Activated T-cell treated with anti-CD3 and anti-CD28 coated beads for 24 hours (primary cell): Measurements from ENCODE around the gene TMEM17.

Source experiments
- DNase-seq: peaks from one replicate; pipeline ENCODE4 v3.0.0-alpha.2; 2020; ENCODE audit warnings: low read depth

TMEM17 gene

GRCh38 chr2:62511636-62512035 is 5.6 kb upstream of the TMEM17 start:
- no peak for DNase-seq

- DNase-seq: no peak
Measured at GRCh38 chr2:62506421-62506750, 391 bp upstream of the TMEM17 start.

- DNase-seq: no peak
Measured at GRCh38 chr2:62505109-62505749, 766 bp downstream of the TMEM17 start.

- no peak for DNase-seq
Measured at GRCh38 chr2:62504657-62505056, 1.3 kb downstream of the TMEM17 start.

GRCh38 chr2:62501794-62502500 is 4.0 kb downstream of the TMEM17 start:
- no peak for DNase-seq

- no peak for DNase-seq
Measured at GRCh38 chr2:62501069-62501468, 4.9 kb downstream of the TMEM17 start.

GRCh38 chr2:62499430-62500060 is 6.5 kb downstream of the TMEM17 start:
- no peak for DNase-seq

GRCh38 chr2:62498739-62499138 is 7.3 kb downstream of the TMEM17 start:
- DNase-seq: no peak

- no peak for DNase-seq
Measured at GRCh38 chr2:62495761-62496160, 10.2 kb downstream of the TMEM17 start.

GRCh38 chr2:62492048-62492447 is 13.9 kb downstream of the TMEM17 start:
- no peak for DNase-seq

- DNase-seq: no peak
Measured at GRCh38 chr2:62489702-62490101, 16.3 kb downstream of the TMEM17 start.

GRCh38 chr2:62489162-62489561 is 16.8 kb downstream of the TMEM17 start:
- no peak for DNase-seq

GRCh38 chr2:62486439-62486765 is 19.6 kb downstream of the TMEM17 start:
- no peak for DNase-seq

- no peak for DNase-seq
Measured at GRCh38 chr2:62485761-62486438, 20.1 kb downstream of the TMEM17 start.

- no peak for DNase-seq
Measured at GRCh38 chr2:62482558-62483352, 23.2 kb downstream of the TMEM17 start.

GRCh38 chr2:62479917-62480316 is 26.1 kb downstream of the TMEM17 start:
- no peak for DNase-seq

- no peak for DNase-seq
Measured at GRCh38 chr2:62478093-62478580, 27.9 kb downstream of the TMEM17 start.

GRCh38 chr2:62477573-62477972 is 28.4 kb downstream of the TMEM17 start:
- DNase-seq: no peak

- no peak for DNase-seq
Measured at GRCh38 chr2:62475172-62476011, 30.6 kb downstream of the TMEM17 start.

GRCh38 chr2:62474176-62474575 is 31.8 kb downstream of the TMEM17 start:
- no peak for DNase-seq

- no peak for DNase-seq
Measured at GRCh38 chr2:62473246-62473827, 32.7 kb downstream of the TMEM17 start.
